HG03432 (cell line): Measurements from ENCODE around the gene TMEM252.

Source experiments
- ATAC-seq: cut with Tn5 transposase; IDR thresholded peaks from one replicate; pipeline ENCODE4 v1.9.1; 2021; ENCODE audit warnings: mild to moderate bottlenecking, moderate library complexity; ENCODE audit not compliant: unreplicated experiment

Gene TMEM252

DNA sequence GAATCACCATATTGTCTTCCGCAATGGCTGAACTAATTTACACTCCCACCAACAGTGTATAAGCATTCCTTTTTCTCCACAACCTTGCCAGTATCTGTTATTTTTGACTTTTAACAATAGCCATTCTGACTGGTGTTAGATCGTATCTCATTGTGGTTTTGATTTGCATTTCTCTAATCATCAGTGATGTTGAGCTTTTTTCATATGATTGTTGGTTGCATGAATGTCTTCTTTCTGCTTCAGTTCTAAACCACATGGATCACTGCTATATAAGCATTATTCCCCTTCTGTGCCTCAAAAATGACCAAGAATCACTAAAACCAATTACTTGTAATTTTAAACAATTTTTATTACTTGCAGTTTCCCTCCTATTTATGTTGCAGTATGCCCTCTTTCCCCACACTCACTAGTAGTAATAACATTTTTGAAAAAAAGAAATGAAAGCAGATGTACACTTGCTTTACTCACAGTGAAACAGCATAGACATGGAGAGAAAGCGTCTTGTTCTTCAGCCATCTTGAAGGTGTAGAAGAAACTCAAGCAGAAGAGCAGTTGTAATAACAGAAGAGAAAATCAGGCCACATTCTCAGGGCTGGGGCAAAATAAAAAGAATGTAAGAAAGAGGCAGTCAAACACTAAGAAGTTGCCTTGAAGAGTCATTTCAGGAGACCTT lies 4.5 kb upstream of the TMEM252 start:
- peak; percentile 60 for ATAC-seq

GRCh38 chr9:68541568-68541967 lies 885 bp upstream of the TMEM252 start:
- ATAC-seq = no peak

GRCh38 chr9:68538200-68538599 lies 2.5 kb downstream of the TMEM252 start:
- ATAC-seq = no peak

DNA sequence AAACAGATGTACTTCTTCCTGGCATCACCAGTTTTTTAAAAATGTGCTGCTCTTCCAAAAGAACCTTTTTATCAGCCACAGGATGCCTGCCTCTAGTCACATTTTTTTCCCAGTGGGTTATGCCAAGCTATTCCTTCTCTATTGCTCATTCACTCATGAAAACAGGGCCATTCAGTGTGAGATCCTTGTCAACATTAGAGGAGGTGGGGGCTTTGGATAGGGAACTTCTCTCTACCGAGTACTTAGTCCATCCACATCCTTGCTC lies 3.1 kb downstream of the TMEM252 start:
- no peak for ATAC-seq

DNA sequence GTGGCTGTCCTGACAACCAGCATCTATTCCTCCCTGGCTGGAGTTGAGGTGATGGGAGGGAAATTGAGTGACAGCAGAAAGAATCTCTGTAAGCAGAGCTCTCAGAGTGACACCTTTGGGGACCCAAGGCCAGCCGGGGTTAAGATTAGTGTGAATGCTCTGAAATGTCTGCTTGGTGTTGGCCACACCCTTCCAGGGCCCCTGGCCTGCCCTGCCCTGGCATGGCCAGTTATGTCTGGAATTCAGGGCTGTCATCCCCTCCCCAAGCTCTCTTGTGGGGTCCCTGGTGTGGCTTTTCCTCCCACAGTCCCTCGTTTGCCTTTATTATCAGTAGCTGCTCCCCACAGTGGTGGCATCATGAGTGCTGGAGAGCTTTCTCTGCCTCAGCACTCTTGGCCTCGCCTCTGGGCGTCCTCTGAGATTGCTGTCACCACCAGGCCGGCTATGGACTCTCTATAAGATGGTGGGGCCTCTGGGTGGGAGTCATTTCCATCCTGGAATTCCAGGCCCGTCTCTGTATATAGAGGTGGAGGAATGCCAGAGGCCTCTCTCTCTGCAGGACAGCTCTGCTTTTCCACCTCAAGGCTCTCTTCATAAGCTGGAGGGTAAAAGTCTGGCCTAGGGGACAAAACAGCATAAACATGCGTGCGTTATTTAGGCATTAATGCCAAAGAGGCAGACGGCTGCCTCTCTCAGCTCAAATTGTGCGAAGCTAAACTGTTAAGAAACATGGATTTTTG lies 3.6 kb downstream of the TMEM252 start:
- ATAC-seq = no peak

- ATAC-seq = no peak
Observed at GRCh38 chr9:68533678-68534077, 7.0 kb downstream of the TMEM252 start.

GRCh38 chr9:68532131-68532530 lies 8.6 kb downstream of the TMEM252 start:
- ATAC-seq = no peak

GRCh38 chr9:68530618-68531017 lies 10.1 kb downstream of the TMEM252 start:
- no peak for ATAC-seq

DNA sequence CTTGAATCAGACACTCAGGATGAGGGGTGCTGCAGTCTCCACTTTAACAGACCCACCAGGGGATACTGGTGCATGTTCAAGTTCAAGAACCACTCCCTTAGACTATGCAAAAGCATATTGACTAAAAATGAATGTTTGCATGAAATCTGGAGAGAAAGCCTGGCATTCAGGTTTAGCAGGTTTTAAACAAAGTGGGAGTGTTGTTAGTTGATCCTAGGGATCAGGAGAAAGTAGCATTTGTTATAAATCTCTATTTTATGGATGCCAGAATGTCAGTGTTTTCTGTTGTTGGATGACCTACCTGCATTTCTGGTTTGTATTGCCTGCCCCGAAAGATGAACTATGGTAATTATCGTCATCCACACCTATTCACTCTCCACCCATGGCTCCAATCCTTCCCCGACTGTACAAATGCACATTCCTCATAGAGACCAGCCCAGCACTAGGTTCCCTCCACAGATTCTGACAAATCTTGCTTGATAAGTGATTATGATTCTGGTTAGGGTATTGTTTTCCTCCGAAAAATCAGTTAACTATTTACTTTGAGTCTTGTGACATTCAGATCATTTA lies 17.2 kb downstream of the TMEM252 start:
- no peak for ATAC-seq

- no peak for ATAC-seq
Observed at GRCh38 chr9:68522954-68523353, 17.7 kb downstream of the TMEM252 start.

DNA sequence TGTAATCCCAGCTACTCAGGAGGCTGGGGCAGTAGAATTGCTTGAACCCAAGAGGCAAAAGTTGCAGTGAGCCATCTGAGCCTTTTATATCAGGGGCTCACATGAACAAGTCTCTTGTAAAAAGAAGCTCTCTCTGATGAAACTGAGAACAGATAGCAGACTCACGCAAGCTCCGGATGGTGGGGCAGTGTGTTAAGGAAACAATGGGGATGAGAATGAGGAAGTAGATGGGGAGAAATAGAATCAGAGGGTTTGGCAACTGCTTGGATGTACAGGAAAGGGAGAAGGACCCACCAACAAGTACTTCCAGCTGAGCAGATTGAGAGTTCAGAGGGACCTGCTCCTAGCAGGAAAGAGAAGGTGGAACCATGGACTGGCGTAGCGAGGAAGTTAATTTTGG lies 18.6 kb downstream of the TMEM252 start:
- ATAC-seq = no peak

- ATAC-seq = no peak
Observed at GRCh38 chr9:68515326-68516017, 25.2 kb downstream of the TMEM252 start.

DNA sequence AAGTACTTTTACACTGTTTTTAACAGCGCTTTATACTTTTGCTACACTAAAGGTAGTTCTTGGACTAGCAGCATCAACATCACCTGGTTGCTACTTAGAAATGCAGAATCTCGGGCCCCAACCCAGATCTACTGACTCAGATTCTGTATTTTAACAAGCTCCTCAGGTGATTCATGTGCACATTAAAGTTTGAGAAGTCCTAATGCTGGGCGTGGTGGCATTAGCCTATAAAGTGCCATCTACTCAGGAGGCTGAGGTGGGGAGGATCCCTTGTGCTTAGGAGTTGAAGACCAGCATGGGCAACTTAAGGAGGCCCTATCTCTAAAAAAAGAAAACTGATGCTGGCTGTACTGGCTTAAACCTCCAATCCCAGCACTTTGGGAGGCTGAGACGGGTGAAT lies 26.7 kb downstream of the TMEM252 start:
- no peak for ATAC-seq

- no peak for ATAC-seq
Observed at GRCh38 chr9:68513385-68513784, 27.3 kb downstream of the TMEM252 start.

DNA sequence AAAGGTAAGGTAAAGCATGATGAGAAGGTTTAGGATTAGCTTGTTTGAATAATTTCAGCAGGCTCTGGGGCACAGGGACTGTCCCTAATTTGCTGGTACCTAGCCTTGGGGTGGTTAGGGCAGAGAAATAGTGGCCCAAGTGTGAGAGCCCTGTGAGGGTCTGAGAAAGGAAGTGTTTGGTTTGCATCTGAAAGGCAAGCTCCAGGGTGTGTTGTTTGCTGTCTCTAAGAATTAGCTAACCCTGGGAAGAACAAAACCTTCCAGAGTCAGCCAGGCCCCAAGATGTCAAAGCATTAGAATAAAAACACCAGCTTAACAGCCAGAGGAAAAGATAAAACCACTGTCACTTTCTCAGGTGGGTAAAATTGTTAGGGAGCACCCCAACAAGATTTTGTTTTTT lies 31.0 kb downstream of the TMEM252 start:
- ATAC-seq = no peak

- ATAC-seq = no peak
Observed at GRCh38 chr9:68508547-68508946, 32.1 kb downstream of the TMEM252 start.

DNA sequence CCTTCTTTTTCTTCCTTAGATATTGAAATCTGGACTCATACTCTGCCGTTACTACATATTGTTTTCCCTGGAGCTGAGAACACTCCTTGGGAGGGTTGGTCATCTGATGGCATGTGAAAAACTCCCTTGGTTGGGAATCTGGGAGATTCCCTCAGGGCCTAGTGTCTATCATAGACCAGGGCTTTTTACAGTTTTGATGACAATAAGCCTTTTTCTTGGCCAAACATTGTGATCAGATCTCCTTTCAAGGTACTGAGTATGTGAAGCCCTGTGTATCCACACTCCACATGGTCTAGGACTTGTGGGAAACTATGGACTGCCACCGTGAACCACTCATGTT lies 32.9 kb downstream of the TMEM252 start:
- ATAC-seq = no peak

- ATAC-seq = no peak
Observed at GRCh38 chr9:68507130-68507805, 33.4 kb downstream of the TMEM252 start.

DNA sequence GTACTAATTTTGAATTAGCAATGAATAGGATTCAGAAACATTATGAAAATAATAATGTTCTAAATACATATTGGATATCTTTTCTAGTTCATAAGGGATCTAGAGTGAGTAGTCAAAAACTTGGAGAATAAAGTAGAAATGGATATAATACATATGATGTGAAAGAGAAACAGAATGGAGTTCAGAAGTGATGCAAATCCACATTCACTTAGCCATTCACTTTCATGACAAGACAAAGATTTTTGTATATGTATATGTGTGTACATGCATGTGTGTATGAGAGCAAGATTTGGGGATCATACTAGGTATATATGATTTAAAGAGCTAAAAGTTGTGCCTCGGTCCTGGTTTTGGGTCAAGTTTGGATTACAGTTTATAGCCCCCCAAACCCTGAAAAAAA lies 34.1 kb downstream of the TMEM252 start:
- no peak for ATAC-seq

GRCh38 chr9:68505681-68506409 lies 34.8 kb downstream of the TMEM252 start:
- ATAC-seq = no peak

GRCh38 chr9:68502279-68502678 lies 38.4 kb downstream of the TMEM252 start:
- ATAC-seq = no peak
